ENCODE results near the gene PCNX3.

The PCNX3 gene

DNA sequence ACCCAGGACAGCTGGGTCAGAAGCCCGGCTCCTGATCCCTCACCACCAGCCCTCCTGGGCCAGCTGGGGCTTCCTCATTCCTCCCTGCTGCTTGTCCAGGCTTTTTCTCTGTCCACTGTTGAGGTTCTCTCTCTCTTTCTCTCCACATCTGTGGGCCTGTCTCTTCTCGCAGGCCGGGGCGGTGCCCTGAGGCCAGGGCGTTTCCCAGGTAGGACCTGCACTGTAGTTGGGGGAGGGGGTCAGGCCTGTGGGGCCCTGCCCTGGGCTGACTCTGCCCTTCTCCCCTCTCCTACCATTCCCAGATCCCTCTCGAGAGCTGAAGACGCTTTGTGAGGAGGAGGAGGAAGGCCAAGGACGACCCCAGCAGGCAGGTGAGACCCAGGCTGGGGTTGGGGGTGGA is 34.8 kb upstream of the PCNX3 start:
- no peak for DNase-seq (ENCODE audit: low read depth)

DNA sequence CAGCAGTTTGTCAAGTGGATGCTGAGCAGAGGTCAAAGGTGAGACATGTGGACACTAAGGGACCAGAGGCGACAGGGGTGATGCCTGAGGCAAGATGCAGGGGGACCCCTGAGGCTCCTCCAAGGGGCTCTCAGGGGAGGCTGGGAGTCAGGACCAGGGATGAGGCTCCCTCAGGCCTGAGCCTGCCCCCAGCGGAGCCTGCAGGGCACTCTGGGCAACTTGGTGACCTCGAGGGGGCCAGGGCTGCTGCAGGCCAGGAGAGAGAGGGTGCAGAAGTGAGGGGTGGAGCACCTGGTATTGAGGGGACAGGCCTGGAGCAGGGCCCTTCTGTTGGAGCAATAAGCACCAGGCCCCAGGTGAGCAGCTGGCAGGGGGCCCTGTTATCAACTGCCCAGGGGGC is 33.6 kb upstream of the PCNX3 start:
- no peak for DNase-seq (ENCODE audit: low read depth)

DNA sequence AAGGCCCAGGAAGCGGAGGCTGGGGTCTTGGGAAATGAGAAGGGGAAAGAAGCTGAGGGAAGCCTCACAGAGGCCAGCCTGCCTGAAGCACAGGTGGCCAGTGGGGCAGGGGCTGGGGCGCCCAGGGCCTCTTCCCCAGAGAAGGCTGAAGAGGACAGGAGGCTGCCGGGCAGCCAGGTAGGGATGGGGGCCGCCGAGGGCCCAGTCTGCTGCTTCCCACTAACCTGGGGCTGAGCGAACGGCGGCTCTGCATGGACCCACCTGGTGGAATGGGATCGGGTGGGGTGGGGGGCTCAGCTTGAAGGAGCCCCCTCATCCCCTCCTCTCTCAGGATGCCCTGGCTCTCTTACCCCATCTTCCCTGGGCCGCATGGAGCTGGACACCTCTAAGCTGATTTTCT is 32.0 kb upstream of the PCNX3 start:
- DNase-seq (ENCODE audit: low read depth) = no peak

- no peak for DNase-seq (ENCODE audit: low read depth)
These were observed 31.5 kb upstream of the PCNX3 start for GRCh38 chr11:65584106-65584505.

- DNase-seq (ENCODE audit: low read depth) = no peak
These were observed 30.8 kb upstream of the PCNX3 start for GRCh38 chr11:65584723-65585171.

DNA sequence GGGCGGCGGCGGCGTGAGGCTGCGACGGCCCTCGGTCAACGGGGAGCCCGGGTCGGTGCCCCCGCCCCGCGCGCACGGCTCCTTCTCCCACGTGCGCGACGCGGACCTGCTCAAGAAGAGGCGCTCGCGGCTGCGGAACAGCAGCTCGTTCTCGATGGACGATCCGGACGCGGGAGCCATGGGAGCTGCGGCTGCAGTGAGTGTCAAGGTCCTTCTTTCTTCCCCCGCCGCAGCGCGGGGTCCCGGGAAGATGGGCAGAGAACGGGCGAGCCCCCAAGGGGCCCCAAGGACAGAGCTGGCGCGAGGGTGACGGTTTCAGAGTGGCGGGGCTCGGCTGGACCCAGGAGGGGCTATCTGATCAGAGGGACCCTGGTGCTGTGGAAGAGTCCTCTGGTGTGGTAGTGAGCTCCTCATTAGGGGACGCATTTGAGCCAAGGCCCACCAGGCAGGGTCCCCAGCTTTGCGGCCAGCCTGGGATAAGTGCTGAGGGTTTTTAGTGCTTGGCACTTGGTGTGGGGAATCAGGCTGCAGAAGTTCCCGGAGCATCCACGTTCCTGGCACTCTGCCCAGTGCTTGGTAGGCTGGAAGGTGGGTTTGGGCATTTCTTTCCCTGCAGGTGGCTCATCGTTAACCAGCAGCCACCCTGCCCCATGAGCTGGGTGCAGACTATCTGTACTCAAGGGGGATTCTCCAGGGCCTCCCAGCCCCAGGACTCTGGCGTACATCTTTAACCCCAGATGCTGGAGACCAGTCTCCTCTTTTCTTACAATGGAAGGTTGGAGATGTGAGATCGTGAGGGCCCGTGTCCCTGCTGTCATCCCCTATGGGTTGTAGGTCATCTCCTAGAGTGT is 30.0 kb upstream of the PCNX3 start:
- DNase-seq (ENCODE audit: low read depth) = no peak

DNA sequence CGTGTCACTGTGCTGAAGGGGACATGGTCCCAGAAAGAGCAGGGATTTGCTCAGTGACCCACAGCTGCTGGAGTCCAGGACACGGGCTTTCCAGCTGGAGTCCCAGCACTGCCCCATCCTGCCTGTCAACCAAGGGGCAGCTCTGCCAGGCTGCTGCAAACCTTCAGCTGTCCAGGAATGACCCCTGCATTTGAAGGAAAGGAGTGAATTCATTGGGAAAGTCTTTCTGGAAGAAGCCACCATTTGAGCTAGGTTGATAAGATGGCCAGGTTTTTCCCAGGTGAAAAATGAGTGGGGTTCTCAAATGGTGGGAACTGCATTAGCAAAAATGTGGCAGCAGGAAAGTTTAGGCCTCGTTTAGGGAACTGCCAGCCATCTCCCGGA is 29.3 kb upstream of the PCNX3 start:
- DNase-seq (ENCODE audit: low read depth) = no peak

GRCh38 chr11:65586676-65587075 is 28.9 kb upstream of the PCNX3 start:
- DNase-seq (ENCODE audit: low read depth) = peak; percentile 75

- no peak for DNase-seq (ENCODE audit: low read depth)
These were observed 27.1 kb upstream of the PCNX3 start for GRCh38 chr11:65588199-65589054.

DNA sequence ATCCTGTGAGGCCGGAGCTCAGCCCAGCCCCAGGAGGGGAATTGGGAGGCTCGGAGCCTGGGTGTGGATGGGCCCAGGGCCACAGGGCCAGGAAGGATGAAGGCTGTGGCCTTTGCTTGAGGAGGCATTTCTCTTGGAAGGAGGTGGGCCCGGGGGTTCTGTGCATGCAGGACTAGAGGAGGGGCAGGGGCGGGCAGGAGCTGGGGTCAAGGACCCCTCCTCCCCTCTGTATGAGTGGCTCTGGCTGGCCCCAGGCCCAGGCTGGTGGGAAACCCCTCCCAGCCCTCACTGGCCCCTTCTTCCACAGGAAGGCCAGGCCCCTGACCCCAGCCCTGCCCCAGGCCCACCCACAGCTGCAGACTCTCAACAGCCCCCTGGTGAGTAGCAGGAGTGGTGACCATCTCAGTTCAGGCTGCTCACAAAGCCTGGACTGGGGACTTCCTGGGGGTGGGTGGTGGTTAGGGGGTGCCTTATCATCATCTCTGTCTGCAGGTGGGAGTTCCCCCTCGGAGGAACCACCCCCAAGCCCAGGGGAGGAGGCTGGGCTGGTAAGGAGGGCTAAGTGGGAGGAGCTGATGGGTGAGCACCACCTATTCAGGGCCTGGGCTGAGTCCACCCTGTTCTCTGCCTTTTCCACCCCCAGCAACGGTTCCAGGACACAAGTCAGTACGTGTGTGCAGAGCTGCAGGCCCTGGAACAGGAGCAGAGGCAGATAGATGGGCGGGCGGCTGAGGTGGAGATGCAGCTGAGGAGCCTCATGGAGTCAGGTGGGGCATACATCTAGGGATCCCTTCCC is 25.9 kb upstream of the PCNX3 start:
- DNase-seq (ENCODE audit: low read depth) = no peak

GRCh38 chr11:65590240-65590738 is 25.3 kb upstream of the PCNX3 start:
- no peak for DNase-seq (ENCODE audit: low read depth)

- DNase-seq (ENCODE audit: low read depth) = peak; percentile 59
These were observed 23.4 kb upstream of the PCNX3 start for GRCh38 chr11:65591939-65592857.

- DNase-seq (ENCODE audit: low read depth) = no peak
These were observed 22.6 kb upstream of the PCNX3 start for GRCh38 chr11:65592858-65593517.

- DNase-seq (ENCODE audit: low read depth) = no peak
These were observed 21.8 kb upstream of the PCNX3 start for GRCh38 chr11:65593518-65594414.

DNA sequence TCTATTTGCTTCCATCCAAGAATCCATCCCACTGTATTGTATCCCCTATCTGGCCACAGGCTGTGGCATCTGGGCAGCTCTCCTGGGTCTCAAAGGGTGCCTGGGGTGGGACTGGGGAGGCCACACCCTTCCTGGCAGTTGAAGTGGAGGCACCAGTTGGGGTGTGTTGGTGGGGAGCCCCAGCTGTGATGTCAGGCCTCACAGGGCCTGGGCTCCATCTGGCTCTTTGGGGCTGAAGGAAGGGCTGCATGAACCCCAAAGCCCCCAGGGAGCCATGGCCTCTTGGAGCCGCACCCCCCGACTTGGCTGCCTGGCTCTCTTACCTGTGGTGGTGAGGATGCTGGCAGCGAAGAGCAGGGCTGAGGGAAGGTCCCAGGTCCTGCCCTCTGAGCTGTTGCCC is 20.4 kb upstream of the PCNX3 start:
- DNase-seq (ENCODE audit: low read depth) = no peak

DNA sequence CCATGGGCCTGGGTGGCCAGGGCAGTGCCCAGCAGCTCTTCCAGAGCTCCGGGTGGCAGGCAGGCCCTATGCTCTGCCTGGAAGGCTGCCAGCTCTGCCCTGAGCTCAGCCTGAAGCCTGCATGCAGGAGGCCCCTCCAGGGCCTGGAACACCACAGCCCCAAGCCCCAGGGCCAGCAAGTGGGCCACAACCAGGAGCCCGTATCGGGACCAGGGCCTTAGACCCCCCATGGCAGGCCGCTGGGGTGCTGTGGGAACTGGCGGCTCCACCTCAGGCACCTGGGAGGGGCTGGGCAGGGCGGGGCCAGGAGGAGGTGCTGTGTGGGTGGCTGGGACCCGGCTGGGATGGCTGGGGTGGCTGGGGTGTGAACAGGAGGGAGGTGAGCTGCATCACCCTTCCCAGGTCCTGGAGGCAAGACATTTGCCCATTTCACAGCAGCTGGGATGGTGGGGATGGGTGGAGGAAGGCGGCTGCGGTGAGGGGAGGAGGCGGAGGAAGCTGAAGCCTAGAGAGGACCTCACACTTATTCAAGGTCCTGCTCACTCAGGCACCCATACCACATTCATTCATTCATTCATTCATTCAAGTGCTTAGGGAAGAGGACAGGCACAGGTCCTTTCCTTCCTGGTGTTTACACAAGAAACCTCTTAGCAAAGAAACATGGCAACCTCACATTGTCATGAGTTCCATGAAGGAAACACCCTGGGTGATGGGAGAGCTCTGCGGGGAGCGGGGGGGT is 19.9 kb upstream of the PCNX3 start, which contains the start of gene KCNK7:
Gene KCNK7 (minus strand): TSS at position 258 of the 739 bp plus-strand sequence. CDS start 28 bp downstream, at position 230.
- DNase-seq (ENCODE audit: low read depth) = no peak

DNA sequence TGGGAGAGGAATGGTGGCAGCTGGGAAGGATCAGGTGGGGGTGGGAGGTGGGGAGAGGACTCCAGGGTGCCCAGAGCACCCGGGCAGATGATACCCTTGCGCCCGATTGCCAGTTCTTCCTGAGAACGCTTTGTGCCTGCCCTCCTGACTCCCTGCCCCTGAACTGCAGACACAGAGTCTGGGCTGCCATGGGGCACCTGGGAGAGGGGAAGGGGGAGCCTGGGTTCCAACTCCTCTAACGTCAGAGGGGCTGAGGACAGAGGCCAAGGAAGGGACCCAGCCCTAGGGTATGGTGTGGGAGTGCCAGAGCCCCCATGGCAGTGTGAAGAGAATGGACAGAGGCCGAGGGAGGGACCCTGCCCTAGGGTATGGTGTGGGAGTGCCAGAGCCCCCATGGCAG is 19.1 kb upstream of the PCNX3 start:
- DNase-seq (ENCODE audit: low read depth) = no peak

- DNase-seq (ENCODE audit: low read depth) = no peak
These were observed 17.3 kb upstream of the PCNX3 start for GRCh38 chr11:65598258-65598699.
